Heart left ventricle (tissue), 16 donors: ENCODE measurements around the gene CACNA1D. TPM values are rescaled to one million over a fixed set of nuclear protein-coding genes. Genes with fewer than 3 reads are reported as not detected.
A peak's percentile ranks its signal among the peaks of the same experiment; 100 is the strongest.

Experiments
- ATAC-seq, 4 donors: fragments of 200-7000 bp; cut with Tn5 transposase; one replicate each; pipeline ENCODE4 v1.9.1; 2020 to 2022; ENCODE audit warnings: moderate library complexity in 4 of 4, mild to moderate bottlenecking in 3 of 4, moderate number of reproducible peaks in 1 of 4
- DNase-seq, 5 donors: peaks; one replicate each; pipeline ENCODE4 v3.0.0-alpha.2; 2020
- H3K27ac ChIP-seq, 12 donors: fragments of 200-600 bp; sonication (generic) in 4 of 12; one replicate each; pipeline versions ENCODE4 v1.5.0 to v1.8.0; 2016 to 2022; ENCODE audit warnings: mild to moderate bottlenecking in 2 of 12
- H3K27me3 ChIP-seq, 9 donors: fragments of 200-600 bp; sonication (generic) in 2 of 9; one replicate each; pipeline versions ENCODE4 v1.5.1 to v1.8.0; 2016 to 2022; ENCODE audit warnings: mild to moderate bottlenecking in 3 of 9
- H3K36me3 ChIP-seq, 9 donors: fragments of 200-600 bp; sonication (generic) in 2 of 9; one replicate each; pipeline versions ENCODE4 v1.5.0 to v1.8.0; 2018 to 2022; ENCODE audit warnings: mild to moderate bottlenecking in 2 of 9
- H3K4me1 ChIP-seq, 12 donors: fragments of 200-600 bp; sonication (generic) in 4 of 12; one replicate each; pipeline versions ENCODE4 v1.5.0 to v1.8.0; 2016 to 2022; ENCODE audit warnings: mild to moderate bottlenecking in 3 of 12
- H3K4me3 ChIP-seq, 12 donors: fragments of 200-600 bp; sonication (generic) in 4 of 12; one replicate each; pipeline versions ENCODE4 v1.5.0 to v1.8.0; 2017 to 2022; ENCODE audit warnings: mild to moderate bottlenecking in 9 of 12, moderate library complexity in 4 of 12
- H3K9me3 ChIP-seq, 12 donors: fragments of 200-600 bp; sonication (generic) in 4 of 12; one replicate each; pipeline versions ENCODE4 v1.5.0 to v1.8.0; 2016 to 2022; ENCODE audit warnings: mild to moderate bottlenecking in 1 of 12
- POLR2A ChIP-seq, 2 donors: fragments of 450-650 bp; IDR thresholded peaks; one replicate each; pipeline ENCODE4 v1.6.1; 2017; ENCODE audit warnings: antibody characterized with exemption in 2 of 2, mild to moderate bottlenecking in 2 of 2, moderate library complexity in 2 of 2
- WGBS, 4 donors: extraction: QIAGEN DNeasy Blood & Tissue Kit in 2 of 4; methylation state at CpG; one replicate each; pipeline versions ENCODE4 v1.1.5 to v1.1.7; 2013 to 2018; 5-methylcytosine and 5-hydroxymethylcytosine counted together
- intact Hi-C, 10 donors: fragments of 100-400 bp; cut with DNase I; formaldehyde crosslinking; loops; one replicate each; pipeline versions ENCODE4 v1.11.1 to v1.14.2; 2022
- polyA plus RNA-seq, 2 donors: library from polyadenylated mRNA; stranded (reverse); fragments of 200-250 nt; gene quantifications; one replicate each; pipeline ENCODE4 v1.2.3, GENCODE V29; 2013
- total RNA-seq, 9 donors: library from RNA; depleted of rRNA in 2 of 9; stranded (reverse); fragments of >200 nt in 2 of 9; fragmentation: NEBNext Ultra II Directional in 3 of 9; extraction: Animal tissue kit (Norgen Biotek cat#: 25700) in 3 of 9; gene quantifications; one replicate each; pipeline versions ENCODE4 v1.1.0 to v1.2.4, GENCODE V29; 2016 to 2023
- TF ChIP-seq, protein P1 (sequence below), 12 donors: fragments of 200-600 bp; sonication (generic) in 4 of 12; IDR thresholded peaks; one replicate each; pipeline versions ENCODE4 v1.5.0 to v1.8.0; 2018 to 2022; ENCODE audit warnings: antibody characterized with exemption in 12 of 12, mild to moderate bottlenecking in 5 of 12
- donor health status: ischemic (EF 13 %, LVEDD 7.1; RV severe dilation, severe dysfunction).
- donor health status: healthy with polysubstance abuse.
- donor health status: DM: no; HTN: yes; CAD: no.
- donor health status: DM: no; HTN: no; CAD: no.
- donor health status: ischemic (EF 25% LVEDD 6.9; RV normal size, moderate dysfunction).
- donor health status: ischemic (EF 25% LVEDD 5.7; RV mildly dilated, moderate dysfunction).
- donor health status: healthy.
- donor health status: DM: yes; HTN: yes; CAD: no.
- donor health status: ischemic (EF 35%, LVEDD 5.7; RV mildly dilated, moderate dysfunction).
- donor health status: nonischemic (EF 11% LVEDD 7.7; RV severe dilation, severe dysfunction).
- donor health status: DM: yes; HTN: yes; CAD: no.
- donor health status: PGD.
- donor health status: ischemic (EF 29% LVEDD 5.4; RV normal size, mild dysfunction).
- donor health status: nonischemic (EF 23%, LVEDD 6.1; RV moderate dilation, normal function).

The CACNA1D gene
- total and polyA plus RNA-seq, 11 donors = 0.06 to 2.4 (median 0.40) TPM; not detected in 1

DNA sequence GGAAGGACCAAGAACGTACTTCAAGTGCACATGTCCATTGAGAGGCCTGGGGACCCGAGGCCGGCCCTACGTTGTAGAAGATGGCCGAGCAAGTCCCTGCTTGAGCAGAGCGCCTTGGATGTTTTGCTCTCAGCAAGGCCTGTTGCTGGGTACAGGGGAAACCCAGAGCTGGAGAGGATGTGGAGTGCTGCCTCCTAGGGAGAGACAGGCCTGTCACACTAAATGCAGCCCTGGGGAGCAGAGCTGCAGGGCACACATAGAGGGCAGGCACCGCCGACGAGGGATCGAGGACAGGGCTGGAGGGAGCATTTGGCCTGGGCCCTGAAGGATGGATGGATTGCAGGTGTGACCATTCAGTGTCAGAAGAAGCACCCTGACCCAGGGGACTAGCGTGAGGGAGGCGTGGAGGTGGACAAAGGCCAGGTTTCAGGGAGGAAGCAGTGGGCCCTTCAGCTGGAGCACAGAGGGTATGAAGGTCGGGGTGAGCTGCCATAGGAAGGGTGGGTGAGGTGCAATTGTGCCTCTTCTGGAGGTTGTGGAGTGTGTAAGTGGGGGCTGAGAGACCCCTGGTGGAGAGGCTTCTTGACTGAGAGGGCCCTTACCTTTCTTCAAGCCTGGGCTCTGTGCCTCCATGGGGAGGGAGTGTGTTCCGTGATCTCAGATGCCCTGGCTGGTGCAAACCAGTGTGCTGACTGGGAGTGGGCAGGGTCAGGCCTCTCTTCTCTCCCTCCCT, 209.4 kb downstream of the CACNA1D start:
- no peaks in the 10 kb centered on the region for H3K9me3 ChIP-seq
- intact Hi-C loops = loop anchor here in 2 of 10 donors (10.0 kb wide), 3 partner anchors 329 to 589 kb away; no protein-coding TSS in a partner anchor
- peaks cover 0 to 42% (median 6%) of the 10 kb centered on the region in 12 donors for H3K4me1 ChIP-seq
- WGBS, 4 donors = 77 to 90% (median 86%) methylated on average over 14 of the region's 14 CpGs
- no peaks in the 10 kb centered on the region for H3K27me3 ChIP-seq
- DNase-seq = no peak
- H3K27ac ChIP-seq = peak overlapping the region in 2 of 12 donors; percentile 10
- TF ChIP-seq POLR2A (IDR thresholded peaks at IDR 0.05) = no peak
- TF ChIP-seq, protein P1, sequence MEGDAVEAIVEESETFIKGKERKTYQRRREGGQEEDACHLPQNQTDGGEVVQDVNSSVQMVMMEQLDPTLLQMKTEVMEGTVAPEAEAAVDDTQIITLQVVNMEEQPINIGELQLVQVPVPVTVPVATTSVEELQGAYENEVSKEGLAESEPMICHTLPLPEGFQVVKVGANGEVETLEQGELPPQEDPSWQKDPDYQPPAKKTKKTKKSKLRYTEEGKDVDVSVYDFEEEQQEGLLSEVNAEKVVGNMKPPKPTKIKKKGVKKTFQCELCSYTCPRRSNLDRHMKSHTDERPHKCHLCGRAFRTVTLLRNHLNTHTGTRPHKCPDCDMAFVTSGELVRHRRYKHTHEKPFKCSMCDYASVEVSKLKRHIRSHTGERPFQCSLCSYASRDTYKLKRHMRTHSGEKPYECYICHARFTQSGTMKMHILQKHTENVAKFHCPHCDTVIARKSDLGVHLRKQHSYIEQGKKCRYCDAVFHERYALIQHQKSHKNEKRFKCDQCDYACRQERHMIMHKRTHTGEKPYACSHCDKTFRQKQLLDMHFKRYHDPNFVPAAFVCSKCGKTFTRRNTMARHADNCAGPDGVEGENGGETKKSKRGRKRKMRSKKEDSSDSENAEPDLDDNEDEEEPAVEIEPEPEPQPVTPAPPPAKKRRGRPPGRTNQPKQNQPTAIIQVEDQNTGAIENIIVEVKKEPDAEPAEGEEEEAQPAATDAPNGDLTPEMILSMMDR (IDR thresholded peaks at IDR 0.05) = no peak
- no peak overlapping the region for H3K4me3 ChIP-seq
- ATAC-seq = peak in 2 of 4 donors; percentile 4 to 29
- no peaks in the 10 kb centered on the region for H3K36me3 ChIP-seq

DNA sequence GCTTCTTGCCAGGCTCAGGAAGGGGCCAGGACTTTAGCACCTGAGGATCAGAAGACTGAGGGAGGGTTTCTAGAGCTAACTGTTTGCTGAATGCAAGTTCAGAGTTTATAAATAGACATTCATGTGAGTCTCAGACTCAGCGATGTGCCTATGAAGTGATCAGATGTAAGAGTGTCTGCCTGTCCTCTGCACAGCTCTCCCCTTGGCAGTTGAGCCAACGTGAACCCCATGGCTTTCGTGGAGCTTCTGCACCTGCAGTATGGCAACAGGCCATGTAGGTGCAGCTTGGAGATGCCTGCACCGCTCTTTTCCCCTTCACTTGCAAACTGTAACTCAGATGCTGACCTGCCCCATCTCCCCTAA, 209.9 kb downstream of the CACNA1D start:
- Histone ChIP-seq H3K9me3 (no peaks in the 10 kb centered on the region), H3K4me3 (no peak overlapping the region), H3K36me3 (no peaks in the 10 kb centered on the region), H3K27ac (peak overlapping the region in 2 of 12 donors; percentile 10), H3K4me1 (peaks cover 0 to 45% (median 6%) of the 10 kb centered on the region in 12 donors), H3K27me3 (peaks cover 0 to 2% (median 0%) of the 10 kb centered on the region in 9 donors)
- WGBS, 4 donors = 52 to 63% (median 63%) methylated on average over 4 of the region's 4 CpGs
- no peak for TF ChIP-seq POLR2A (IDR thresholded peaks at IDR 0.05)
- TF ChIP-seq, protein P1 (IDR thresholded peaks at IDR 0.05) = no peak
- DNase-seq = no peak
- intact Hi-C loops = loop anchor here in 2 of 10 donors (10.0 kb wide), 3 partner anchors 330 to 590 kb away; no protein-coding TSS in a partner anchor
- peak in 2 of 4 donors; percentile 21 to 39 for ATAC-seq

DNA sequence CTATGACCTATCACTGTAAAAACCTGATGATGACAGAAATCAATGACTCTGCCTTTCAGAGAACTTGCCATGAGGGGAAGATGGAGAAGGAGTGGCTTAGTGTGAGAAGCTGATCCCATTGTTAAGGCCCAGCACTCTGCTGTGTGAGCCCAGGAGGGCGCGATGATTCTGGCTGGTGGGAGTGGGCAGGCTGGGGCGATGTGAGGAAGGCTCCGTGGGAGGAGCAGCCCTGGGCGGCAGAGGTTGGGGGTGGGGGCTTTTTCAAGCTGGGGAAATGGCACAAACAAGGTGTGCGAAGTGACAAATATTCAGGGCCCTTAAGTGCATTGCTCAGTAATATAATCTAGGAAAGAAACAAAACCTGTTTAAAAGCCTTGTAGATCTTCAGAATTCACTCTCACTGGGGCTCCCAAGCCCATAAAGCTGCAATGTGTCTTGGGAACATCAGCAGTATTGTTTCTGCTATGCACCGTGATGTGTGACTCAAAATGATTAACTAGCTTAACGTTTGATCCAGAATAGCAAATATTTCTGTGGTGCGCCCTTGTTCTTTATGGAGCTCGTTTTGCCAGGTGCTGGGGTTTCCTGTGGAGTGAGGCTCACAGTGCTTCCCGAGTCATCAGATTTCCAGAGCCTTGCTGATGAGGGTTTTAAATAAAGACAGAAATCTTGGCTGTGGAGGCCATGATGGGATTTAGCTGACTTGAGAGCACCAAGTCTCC, 210.8 kb downstream of the CACNA1D start:
- whole genome bisulfite sequencing, 4 donors = 78 to 81% (median 79%) methylated on average over 11 of the region's 11 CpGs
- Histone ChIP-seq H3K27ac (no peak overlapping the region), H3K9me3 (no peaks in the 10 kb centered on the region), H3K36me3 (no peaks in the 10 kb centered on the region), H3K4me1 (peaks cover 0 to 52% (median 7%) of the 10 kb centered on the region in 12 donors), H3K27me3 (peaks cover 0 to 8% (median 0%) of the 10 kb centered on the region in 9 donors), H3K4me3 (no peak overlapping the region)
- intact Hi-C loops = loop anchor here in 4 of 10 donors (5.0 to 10.0 kb wide), 5 partner anchors 328 to 590 kb away; no protein-coding TSS in a partner anchor
- TF ChIP-seq POLR2A (IDR thresholded peaks at IDR 0.05) = no peak
- TF ChIP-seq, protein P1 (IDR thresholded peaks at IDR 0.05) = no peak
- ATAC-seq (no peak), DNase-seq (no peak)

DNA sequence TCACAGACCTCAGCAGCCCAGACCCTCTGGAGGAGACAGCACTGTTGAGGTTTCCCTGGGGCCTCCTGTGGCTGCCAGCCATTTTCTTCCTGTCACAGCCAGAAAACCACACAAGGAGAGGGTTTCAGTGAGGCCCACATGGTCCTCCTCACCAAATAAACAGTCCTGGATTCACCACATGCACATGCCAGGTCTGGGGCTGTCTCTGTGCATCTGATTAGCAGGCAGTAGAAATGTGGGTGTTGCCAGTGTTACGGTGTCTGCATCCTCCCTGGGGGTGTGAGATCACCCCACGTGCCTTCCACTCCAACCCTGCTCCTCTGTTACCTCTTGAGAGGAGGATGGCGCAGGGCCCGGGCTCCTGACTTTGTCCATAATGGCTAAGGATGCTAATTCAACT, 211.4 kb downstream of the CACNA1D start:
- peaks cover 0 to 8% (median 0%) of the 10 kb centered on the region in 9 donors for H3K27me3 ChIP-seq
- TF ChIP-seq, protein P1 (IDR thresholded peaks at IDR 0.05) = no peak
- TF ChIP-seq POLR2A (IDR thresholded peaks at IDR 0.05) = no peak
- no peak overlapping the region for H3K27ac ChIP-seq
- H3K36me3 ChIP-seq = no peaks in the 10 kb centered on the region
- no peaks in the 10 kb centered on the region for H3K9me3 ChIP-seq
- WGBS, 4 donors = 72 to 82% (median 77%) methylated on average over 4 of the region's 4 CpGs
- ATAC-seq (no peak), DNase-seq (no peak)
- no peak overlapping the region for H3K4me3 ChIP-seq
- intact Hi-C loops = loop anchor here in 4 of 10 donors (5.0 to 10.0 kb wide), 5 partner anchors 328 to 591 kb away; no protein-coding TSS in a partner anchor
- peaks cover 0 to 55% (median 7%) of the 10 kb centered on the region in 12 donors for H3K4me1 ChIP-seq
